Fibroblast of skin of right quadriceps (primary cell): Measurements from ENCODE around the gene JMJD4.

ENCODE experiments used
- DNase-seq: peaks from one replicate; pipeline ENCODE4 v3.0.0-alpha.2; 2013

Gene JMJD4

GRCh38 chr1:227749225-227749624 is 14.1 kb upstream of the JMJD4 start:
- no peak for DNase-seq

DNA sequence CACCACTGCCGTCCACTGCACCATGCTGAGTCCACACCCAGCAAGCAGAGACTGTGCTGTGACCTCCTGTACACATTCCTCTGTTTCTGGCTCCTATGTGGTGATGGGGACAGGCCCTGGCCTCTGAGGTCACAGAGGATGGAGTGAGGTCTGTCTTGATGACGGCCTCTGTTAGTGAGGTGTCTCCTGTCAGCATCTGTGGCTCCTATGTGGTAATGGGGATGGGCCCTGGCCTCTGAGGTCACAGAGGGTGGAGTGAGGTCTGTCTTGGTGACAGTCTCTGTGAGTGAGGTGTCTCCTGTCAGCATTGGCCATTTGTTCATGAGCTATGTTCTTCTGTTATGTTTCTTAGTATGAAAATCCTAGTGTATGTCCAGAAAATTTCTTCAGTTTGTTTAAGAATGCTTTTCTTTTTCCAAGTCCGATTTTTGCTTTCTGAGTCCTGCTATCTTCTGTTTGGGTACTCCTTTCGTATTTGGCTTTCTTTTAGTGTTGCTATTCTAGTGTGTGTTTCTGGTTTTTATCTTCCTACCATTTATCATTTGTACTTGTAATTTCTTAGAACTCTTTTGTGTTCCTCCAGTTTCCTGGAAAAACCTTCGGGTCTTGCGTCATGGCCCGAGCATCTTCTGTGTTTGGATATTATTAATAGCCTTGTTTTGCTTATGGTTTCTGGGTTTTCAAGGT is 13.5 kb upstream of the JMJD4 start:
- DNase-seq, result no peak

DNA sequence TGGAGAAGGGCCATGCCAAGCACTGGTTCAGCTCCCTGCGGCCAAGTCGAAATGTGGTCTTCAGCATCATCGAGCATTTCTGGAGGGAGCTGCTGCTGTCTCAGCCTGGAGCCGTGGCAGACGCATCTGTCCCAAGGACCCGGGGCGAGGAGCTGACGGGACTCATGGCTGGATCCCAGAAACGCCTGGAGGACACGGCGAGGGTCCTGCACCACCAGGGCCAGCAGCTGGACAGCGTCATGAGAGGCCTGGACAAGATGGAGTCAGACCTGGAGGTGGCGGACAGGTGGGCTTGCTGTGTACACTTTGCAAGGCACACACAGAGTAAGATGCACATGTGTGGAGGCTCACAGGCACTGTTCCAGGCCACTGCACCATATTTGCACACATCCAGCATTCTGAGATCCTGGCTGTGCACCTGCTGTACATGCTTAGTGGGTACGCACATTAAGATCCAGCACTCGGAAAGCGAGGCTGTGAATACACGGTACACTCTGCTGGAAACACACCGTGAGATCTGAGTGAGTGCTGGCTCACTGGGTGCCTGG is 12.9 kb upstream of the JMJD4 start:
- DNase-seq, result no peak

GRCh38 chr1:227747382-227747781 is 12.3 kb upstream of the JMJD4 start:
- no peak for DNase-seq

DNA sequence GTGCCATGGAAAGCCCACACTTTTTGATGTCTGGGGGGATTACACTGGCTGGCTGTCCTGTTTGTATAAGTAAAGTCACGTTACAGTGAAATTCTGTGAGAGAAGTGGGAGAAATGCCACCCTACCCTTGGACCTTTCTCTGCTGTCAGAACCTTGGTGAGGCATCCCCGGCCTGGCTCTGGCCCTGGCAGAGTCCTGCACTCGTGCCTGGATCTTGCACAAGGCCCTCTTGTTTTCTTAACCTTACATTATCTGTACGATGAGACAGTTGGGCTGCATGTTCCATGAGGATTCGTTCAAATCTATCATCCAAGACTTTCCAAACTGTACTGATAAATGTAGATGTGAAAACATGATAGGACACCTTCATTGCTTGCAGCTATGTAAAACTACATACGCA is 11.6 kb upstream of the JMJD4 start:
- DNase-seq, result no peak

GRCh38 chr1:227745568-227746265 is 10.6 kb upstream of the JMJD4 start:
- DNase-seq, result no peak

GRCh38 chr1:227744668-227745067 is 9.6 kb upstream of the JMJD4 start:
- DNase-seq, result no peak

DNA sequence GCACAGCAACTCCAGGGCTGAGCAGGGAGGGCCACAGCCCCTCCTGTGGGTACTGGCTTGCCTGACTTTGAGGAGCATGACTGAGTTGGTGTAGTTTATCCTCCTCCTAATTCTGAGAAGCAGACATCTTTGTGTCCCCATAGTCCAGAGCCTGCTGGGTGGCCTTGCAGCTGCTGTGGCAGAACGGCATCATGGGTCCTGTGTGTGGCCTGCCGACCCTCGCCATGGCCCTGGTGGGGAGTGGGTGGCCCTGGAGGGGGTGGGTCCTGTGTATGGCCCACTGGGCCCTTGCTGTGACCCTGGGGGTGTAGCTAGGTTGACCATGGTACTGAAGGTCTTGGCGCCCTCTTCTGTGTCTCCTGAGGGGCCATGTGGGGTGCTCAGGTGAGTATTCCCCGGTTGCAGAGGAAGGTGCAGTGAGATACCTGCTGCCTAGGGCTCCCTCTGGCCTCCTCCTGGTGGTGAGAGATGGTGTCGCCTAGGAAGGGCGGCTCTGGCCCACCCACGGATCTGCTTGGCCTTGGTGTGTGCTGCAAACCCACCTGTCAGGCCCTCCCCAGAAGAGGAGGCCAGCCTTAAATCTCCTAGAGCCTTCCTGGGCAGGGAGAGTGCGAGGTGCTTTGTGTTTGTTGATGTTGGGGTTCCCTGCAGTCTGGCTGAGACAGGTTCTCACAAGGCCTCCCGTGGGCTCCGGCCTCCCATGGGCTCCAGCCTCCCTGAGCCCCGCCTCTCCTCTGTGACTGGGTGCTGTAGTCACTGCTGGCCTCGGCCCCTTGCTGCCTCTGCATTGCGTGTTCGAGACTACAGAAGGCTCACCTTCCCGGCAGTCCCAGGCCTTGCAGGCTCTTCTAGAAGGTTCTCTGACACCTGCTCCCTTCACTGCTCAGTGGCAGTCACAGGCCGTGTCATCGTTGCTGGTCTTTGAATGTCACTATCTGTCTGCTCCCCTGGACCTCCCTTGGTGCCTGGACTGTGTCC is 7.9 kb upstream of the JMJD4 start:
- DNase-seq, result no peak

- no peak for DNase-seq
Measured at GRCh38 chr1:227741166-227741870, 6.2 kb upstream of the JMJD4 start.

- DNase-seq, result no peak
Measured at GRCh38 chr1:227740401-227740960, 5.4 kb upstream of the JMJD4 start.

- no peak for DNase-seq
Measured at GRCh38 chr1:227739636-227740035, 4.5 kb upstream of the JMJD4 start.

- no peak for DNase-seq
Measured at GRCh38 chr1:227738820-227739219, 3.7 kb upstream of the JMJD4 start.

GRCh38 chr1:227736814-227737432 is 1.8 kb upstream of the JMJD4 start:
- no peak for DNase-seq

GRCh38 chr1:227735539-227736285 is 610 bp upstream of the JMJD4 start:
- DNase-seq, result no peak

GRCh38 chr1:227734546-227734855 is 601 bp downstream of the JMJD4 start:
- DNase-seq, result no peak

DNA sequence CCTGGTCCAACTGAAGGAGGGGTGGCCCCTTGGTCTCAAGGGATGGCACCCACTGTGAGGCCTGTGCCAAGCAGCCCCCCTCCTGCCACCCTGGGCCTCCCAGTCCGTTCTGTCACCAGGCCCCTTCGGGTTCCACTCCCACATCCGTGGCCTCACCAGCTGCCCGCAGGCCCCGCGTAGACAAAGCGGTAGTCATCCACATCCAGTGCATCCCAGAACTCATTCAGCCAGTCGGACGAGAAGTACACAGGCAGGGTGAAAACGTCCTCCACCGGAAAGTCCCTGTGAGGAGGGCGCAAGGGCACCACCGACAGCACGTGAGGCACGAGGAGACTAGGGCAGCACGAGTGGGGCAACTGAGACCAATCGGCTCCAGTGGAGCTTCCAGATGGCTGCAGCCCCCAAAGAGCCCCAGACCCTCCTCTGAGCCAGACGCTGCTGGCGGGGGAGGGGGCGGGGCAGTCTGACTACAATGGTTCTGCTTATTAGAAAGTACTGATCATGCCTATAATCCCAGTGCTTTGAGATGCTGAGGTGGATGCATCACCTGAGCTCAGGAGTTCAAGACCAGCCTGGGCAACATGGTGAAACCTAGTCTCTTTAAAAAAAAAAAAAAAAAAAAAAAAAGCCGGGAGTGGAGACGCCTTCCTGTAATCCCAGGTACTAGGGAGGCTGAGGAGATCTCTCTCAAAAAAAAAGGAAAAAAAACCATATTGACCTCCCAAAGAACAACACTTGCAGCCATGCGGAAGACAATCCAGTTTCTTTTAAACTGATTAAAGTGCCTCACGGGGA is 1.2 kb downstream of the JMJD4 start:
- no peak for DNase-seq

- no peak for DNase-seq
Measured at GRCh38 chr1:227733309-227733705, 1.8 kb downstream of the JMJD4 start.

DNA sequence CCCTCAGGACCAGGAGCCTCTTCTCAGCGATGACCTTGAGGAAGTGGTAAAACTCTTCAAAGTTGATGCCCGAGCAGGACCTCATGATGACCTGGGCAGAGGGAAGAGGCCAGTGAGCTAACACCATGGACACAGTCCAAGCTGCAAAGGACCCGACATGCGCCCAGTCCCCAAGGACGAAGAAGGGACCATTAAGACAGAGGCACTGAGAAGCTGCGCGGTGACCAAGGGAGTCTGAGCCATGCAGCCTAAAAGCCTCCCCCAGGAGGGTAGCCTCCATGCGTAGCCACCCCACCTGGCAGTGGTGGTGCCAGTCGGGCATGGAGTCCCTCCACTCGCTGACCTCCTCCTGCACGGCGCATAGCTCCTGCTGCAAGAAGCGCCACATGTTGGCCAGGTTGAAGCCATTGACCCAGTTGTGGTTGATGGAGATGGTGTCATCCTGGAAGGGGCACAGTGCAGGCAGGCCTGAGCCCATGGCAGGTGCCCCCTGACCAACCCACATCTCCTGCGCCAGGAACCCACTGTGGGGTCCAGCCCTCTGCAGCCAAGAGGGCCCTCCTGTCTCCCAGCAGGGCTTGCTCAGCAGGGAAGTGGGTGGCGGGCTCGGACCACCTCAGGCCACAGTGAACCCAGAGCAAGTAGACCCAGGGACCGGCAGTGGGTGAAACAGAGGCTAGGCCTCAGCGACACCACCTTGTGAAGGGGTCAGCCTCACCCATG is 2.4 kb downstream of the JMJD4 start:
- no peak for DNase-seq
